Measurements from ENCODE around the gene POMP.

- no peak for TF ChIP-seq CTCF (IDR thresholded peaks at IDR 0.05; ENCODE audit: low read depth, low read length)
- TF ChIP-seq EZH2phosphoT487 (IDR thresholded peaks at IDR 0.05; ENCODE audit: low read depth): no peak
These were observed 48.9 kb downstream of the POMP start for GRCh38 chr13:28707629-28708427.

Data from OCI-LY3 (cell line).